ENCODE results near the gene DOCK1.
"Not testable (repeated sequence)": the region's sequence is repeated elsewhere in the genome, so short reads cannot be mapped to it uniquely, and the experiment has no call there.

The DOCK1 gene

DNA sequence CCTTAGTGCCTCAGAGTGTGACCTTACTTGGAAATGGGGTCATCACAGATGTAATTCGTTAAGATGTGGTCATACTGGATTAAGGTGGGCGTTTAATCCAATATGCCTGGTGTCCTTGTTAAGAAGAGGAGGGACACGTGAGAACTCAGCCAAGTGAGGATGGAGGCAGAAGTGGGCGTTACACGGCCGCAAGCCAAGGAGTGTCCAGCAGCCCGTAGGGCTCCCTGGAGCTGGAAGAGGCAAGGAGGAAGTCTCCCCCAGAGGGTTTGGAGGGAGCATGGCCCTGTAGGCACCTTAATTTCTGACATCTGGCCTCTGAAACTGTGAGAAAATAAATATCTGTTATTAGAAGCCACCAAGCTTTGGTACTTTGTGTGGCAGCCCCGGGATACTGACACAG, 21.3 kb downstream of the DOCK1 start:
- DNase-seq, result no peak

DNA sequence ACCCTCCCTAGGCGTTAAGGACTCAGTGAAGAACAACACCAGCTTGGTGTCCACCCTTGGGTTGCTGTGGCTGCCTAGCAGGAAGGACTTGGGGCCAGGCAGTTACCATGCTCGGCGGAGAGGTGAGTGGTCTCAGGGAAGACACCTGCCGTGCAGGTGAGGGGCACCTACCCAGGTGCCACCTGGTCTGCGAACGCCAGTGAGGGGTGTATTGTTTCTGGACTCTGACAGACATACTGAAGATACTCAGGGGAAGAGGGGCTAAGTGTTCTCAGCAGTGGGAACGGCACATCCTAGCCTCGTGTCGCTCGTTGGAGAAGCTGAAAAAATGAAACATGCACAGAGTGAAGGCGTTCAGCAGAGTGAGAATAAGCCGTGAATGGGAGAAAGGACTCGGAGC, 22.6 kb downstream of the DOCK1 start:
- no peak for DNase-seq

DNA sequence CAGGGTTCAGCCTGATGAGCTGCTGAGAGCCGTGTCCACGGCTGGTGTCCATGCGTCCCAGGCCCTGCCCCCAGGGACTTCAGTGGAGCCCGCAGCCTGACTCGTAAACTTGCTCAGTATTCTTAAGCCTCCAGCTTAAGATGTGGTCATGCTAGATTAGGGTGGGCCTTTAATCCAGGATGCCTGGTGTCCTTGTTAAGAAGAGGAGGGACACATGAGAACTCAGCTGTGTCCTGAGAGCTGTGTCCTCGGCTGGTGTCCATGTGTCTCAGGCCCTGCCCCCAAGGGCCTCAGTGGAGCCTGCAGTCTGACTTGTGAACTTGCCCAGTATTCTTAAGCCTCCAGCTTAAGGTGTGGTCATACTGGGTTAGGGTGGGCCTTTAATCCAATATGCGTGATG, 23.0 kb downstream of the DOCK1 start:
- DNase-seq, result no peak

DNA sequence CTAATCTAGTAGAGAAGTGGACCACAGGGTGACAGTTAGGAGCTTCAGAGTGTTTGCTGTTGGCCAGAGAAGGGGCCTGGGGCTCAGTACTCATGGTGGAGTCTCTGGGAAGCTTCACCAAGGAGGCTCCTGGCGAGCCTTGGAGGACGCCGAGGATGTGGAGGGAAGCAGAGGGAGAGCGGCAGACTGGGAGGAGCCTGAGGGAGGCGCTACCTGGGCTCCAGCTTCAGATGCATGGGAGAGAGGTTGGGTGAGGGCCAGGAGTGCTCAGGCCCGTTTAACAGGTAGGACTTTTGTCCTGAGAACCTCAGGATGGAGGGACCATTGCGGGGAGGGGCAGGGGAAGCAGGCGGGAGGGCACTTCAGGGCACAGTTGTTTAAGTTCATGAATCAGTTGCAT, 24.2 kb downstream of the DOCK1 start:
- no peak for DNase-seq

DNA sequence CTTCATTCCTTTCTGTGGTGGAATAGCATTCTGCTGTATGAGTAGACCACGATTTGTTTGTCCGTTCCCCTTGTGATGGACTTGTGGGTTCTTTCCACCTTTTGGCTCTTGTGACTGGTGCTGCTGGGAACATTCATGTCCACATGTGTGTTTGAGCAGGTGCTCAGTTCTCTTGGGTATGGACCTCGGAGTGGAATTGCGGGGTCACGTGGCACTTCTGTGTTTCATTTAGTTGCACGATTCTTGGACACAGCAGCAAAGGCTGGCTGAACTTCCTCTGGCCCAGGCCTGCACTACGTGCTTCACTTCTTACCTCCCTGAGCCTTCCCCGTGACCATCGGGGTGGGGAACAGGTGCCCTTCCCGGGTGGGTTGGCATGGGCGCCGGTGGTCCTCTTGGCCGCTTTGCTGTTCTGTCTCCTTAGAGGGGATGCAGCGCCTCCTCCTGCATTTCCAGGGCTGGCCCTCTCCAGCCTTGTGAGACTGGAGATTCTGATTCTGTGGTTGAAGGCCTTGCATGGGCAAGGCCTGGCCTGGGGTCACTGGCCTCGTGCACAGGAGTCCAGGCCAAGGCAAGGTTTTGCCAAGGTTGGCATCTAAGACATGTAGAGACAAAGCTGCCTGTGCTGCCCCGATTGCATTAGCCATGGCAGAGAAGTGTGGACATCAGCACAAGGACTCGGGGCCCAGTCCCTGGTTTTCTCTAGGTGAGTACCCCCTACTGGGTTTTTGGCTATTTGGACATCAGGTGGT, 25.1 kb downstream of the DOCK1 start:
- DNase-seq, result no peak

DNA sequence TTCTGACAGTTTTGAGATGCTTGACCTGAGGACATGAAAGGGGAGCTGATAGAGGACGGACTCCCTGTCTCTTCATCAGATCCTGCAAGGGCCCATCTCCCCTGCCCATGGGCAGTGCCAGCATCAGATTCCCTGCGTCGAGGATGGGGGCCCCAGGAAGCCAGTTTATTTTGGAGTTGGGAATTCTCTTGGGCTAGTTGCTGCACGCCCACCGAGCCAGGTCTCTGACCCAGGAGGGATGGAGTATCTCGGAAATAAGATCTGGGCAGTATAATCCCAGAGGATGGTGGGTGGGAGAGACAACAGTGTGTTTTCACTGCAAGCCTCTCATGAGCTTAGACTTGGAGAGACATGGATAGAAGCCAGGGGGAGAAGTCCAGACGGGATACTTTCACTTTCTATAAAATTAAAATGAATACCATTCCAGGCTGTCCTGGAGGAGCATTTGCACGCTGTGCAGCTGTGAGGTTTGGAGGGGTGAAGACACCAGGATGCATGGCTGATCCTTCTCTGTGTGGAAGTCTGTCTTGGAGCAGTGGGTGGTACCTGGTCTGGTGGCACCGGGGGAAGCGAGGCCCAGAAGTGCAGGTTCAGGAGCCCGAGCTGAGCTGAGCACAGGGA, 25.8 kb downstream of the DOCK1 start:
- DNase-seq, result no peak

DNA sequence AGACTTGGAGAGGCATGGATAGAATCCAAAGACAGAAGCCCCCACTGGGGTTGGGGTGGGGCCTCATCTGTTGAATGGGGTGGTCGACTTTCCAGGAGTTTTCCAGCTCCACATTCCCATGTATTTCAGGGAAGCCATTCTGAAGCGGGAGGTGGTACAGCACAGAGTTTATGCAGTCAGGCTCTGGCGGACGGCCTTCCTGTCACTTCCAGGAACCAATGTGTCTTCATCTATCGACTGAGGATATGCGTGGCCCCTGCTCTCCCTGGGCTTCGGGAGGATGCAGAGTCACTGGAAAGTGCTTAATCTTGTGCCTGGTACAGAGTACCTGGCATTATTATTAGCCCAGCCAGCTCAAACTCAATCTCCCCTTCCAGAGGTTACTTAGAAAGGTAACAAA, 26.3 kb downstream of the DOCK1 start:
- DNase-seq, result no peak

DNA sequence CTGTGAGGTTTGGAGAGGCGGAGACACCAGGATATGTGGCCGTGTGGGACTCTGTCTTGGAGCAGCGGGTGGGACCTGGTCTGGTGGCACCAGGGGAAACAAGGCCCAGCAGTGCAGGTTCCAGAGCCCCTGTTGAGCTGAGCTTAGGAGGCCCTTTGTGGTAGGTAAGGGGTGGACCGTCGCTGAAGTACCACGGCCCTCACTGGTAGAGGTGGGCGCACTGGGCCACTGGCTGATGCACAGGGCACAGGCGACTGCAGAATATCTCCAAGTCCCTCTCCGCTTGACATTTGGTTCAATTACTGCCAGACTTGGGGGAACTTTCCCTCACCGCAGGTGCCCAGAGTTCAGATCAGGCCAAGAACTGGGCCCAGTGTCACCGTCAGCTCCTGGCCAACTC, 27.3 kb downstream of the DOCK1 start:
- DNase-seq, result no peak

DNA sequence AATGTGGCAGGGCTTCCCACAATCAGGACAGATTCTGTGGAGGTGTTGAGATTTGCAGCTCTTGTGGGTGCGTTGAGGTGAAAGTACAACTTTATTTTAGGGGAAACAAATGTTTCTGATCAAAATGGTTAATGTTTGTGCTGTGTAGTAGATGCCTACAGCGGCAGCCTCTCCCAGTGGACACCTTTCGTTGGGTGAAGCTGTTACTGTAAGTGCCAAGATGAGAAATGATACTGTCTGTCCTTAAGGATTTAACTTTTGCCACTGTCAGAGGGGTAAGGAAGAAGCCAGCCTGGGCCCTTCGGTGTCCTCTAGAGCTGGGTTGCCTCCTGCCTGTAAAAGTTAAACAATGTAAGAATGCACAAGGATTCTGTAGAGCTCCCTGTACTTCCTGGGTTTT, 27.9 kb downstream of the DOCK1 start:
- no peak for DNase-seq

DNA sequence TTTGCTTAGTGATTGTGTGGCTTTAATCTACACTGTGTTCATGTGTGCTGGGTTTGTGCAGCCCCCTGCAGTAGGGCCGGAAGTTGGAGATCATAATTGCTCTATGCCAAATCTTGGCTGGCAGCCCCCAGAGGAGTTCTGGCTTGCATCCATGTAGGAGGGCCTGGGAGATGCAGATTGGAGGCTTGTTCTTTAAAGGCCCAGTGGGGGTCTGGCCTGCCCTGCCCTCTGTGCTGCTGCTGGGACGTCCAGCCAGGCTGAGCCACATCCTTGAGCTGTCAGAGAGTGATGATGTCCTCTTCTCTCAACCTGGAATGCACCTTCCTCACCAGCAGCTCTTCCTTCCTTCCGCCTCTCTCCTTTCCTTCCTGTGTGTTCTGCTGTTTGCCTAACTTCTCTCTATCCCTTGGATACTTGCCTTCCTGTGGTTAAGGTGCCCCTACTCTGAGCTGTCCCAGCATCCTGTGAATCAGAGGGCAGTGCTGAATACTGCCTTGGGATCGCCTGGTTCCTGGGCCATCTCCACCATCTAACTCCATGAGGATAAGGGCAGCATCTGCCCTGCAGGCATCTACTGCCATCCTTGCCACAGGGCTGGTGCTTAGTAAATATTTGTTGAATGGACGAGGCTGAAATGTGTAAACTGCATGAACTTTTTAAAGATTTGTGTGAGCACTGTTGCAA, 30.2 kb downstream of the DOCK1 start:
- no peak for DNase-seq

DNA sequence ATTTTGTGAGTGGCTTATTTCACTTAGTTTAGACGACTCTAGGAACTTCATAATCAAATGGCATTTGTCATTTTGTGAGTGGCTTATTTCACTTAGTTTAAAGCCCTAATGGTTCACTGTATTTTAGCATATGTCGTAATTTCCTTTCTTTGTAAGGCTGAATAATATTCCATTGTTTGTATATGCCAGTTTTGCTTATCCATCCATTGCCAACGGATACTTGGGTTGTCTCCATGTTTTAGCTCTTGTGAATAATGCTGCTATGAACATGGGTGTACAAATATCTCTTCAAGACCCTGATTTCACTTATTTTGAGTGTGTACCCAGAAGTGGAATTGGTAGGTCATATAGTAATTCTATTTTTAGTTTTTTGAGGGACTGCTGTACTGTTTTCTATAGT, 31.8 kb downstream of the DOCK1 start:
- no peak for DNase-seq

DNA sequence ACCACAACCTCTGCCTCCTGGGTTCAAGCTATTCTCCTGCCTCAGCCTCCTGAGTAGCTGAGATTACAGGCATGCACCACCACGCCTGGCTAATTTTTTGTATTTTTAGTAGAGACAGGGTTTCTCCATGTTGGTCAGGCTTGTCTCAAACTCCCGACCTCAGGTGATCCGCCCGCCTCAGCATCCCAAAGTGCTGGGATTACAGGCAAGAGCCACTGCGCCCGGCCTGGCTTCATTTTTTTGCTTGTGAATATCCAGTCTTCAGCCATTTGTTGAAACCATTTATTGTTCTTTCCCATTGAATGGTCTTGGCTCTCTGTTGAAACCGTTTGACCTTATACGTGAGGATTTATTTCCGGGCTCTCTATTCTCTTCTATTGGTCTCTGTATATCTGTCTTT, 32.9 kb downstream of the DOCK1 start:
- not testable (repeated sequence) for DNase-seq

DNA sequence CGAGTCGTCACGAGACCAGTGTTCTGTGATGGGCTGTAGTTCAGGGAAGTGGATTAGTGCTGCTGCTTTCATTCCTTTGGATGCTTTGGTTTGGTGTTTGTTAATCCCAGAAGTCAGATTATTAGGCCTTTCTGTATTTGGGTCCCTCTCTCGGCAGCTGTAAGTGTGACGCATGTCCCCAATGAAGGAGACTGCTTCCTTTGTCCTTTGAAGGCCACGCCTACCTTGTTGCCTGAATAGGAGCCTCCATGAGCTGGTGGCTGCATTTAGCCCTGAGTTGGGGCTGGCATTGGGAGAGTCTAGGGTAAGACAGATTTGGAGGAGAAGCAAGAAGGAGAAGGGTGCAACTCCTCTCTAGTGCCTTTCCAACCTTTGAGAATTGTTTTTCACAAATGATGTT, 34.5 kb downstream of the DOCK1 start:
- DNase-seq, result no peak

DNA sequence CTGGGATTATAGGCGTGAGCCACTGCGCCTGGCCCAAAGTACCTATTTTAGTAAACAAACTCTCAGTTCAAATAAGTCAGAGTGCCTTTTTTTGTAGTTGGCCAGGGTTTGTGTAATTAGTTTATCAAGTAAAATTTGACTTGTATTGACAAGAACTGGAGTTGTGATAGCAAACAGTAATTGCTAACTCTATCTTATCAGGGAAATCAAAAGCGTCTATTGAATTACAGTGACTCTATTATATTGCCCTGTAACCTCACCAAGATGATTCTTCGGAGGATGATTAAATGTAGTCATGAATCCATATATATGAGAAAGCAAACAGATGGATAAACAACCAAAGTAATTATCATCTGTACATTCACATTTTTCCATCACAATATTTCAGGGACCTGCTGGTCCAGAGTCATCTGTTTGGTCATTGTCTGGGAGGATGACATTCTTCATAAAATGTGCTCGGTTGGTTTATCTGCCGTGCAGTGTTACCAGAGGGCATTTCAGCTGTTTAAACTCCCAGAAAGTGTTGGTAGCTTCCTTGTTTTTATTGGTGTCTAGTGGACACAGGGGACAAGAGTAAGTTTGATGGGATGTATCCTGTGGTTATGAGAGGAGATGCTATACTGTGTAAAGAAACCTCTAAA, 35.6 kb downstream of the DOCK1 start:
- no peak for DNase-seq

DNA sequence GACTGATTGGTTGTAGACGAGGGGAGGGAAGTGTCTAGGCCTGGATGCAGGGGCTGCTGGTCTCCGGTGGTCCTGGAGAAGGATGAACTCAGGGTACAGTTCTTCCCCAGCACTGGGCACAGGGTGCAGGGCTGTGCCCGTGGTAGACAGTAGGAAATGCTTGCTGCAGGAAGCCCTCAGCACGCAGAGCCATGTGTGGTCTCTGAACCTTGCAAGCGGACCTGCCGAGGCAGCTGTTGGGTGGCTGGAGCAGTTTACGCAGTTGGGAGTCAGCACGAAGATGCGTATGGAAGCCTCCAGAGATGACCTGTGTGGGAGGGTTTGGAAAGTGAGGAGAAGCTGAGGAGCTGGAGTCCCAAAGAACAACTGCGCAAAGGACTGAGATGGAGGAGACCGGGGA, 39.0 kb downstream of the DOCK1 start:
- no peak for DNase-seq

DNA sequence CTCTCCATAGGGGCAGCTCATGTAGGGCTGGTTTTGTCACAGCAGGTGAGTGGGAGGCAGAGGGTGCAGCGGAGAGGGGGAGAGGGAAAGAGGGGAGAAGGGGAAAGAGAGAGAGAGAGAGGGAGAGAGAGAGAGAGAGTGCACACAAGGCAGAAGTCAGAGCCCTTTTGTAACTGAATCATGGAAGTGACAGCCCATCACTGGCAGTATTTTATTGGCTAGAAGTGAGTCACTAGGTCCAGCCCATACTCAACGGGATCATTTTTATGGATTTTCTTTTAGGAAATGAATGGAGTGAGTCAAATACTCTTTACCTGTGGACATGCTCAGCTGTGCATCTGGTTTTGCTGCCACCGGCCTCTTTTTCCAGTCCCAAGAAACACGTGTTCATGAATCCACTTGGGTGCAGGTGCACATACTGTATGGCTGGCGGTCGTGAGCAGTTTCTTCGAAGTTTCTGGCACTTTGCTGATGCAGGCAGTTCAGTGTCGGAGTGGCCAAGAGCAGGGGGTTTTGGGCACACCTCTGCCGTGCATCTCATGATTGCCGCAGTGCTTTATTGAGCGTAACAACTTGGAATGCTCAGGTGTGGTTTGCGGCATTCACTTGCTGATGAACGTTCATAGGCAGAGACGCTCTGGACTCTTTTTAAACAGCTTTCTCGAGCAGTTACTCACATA, 40.3 kb downstream of the DOCK1 start:
- no peak for DNase-seq

DNA sequence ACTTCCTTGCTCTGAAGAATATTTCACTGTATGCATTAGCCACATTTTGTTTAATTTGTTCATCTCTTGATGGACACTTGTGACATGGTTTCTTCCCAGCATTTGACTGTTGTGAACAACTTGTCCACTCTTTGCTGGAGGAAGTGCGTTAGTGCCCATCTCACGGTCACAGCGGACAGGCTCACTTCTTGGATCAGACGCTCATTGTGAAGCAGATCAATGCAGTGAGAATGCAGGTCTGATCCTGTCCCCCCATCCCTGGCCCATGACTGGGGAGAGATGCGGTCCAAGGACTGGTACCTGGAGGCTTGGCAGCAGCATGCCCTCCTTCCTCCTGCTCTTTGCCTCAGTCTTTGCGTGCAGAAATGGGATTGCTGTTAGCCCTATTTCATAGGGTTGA, 41.5 kb downstream of the DOCK1 start:
- DNase-seq, result no peak

DNA sequence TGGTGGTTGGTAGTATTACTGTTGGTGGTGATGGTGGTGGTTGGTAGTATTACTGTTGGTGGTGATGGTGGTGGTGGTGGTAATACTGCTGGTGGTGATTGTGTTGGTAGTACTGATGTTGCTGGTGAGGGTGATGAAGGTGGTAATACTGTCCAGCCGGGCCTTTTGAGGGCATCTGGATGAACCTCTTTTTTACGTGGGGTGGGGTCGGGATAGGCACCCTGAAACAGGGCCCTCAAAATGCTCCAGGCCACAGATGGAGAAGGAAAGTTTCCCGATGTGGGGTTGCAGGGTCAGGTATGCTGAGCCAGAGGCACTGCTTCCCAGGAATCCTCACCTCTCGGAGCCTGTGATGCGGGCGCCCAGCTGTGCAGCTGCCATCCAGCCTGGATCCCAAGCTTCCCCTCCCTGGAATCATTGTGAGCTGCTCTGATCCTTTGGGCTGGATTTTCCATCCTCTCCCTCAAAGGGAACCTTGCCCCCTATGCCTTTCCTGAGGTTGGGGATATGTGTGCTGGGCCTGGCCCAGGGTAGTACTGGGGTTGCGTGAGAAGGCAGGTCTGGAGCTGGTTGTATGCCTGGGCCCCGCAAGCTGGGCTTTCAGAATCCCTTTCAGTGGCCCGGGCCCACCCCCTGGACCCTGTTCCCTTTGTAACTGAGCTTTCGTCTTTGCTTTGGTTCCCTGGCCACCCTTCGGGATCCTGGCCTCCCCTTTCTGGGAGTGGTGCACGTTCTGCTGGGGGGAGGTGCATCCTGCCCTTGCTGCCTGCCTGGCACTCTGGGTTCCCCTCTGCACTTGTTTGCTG, 43.3 kb downstream of the DOCK1 start:
- DNase-seq, result no peak

DNA sequence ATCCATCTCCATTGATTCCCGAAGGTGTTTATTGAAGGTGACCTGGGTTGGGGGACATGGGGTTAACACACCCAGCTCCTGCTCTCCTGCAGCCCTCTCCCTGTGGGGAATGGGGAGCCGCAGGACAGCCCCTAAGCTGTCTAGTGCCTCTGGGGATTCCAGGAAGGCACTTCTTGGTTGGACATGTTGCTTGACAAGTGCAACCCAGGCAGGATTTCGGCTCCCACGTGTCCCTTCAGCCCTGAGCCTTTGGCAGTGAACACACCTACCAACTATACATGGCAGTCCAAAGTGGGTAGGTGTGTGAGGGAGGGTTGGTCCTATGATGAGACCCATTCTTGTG, 43.9 kb downstream of the DOCK1 start:
- DNase-seq, result no peak

DNA sequence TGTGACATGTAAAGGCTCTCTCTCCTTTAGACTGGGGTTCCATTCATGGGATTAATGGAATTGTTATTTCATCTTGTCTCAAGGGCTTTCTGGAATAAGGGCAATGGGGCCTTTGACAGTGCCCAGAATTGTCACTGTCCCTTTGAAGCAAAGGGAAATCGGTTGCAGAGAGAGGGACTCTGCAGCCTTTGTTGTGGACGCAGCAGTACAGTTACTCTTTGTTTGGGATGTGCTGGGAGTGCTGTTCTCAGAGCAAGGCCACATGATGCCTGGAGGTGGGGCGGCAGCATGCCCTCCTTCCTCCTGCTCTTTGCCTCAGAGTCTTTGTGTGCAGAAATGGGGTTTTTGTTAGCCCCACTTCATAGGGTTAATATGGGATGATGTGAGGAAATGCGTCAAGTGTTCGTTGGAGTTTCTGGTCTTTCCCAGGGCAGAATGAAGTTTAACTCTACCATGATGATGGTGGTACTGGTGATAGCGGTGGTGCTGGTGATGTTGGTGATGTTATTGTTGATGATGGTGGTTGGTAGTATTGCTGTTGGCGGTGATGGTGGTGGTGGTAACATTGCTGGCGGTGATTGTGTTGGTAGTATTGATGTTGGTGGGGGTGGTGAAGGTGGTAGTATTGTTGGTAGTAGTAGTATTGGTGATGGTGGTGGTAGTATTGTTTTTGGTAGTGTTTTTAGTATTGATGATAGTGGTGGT, 45.3 kb downstream of the DOCK1 start:
- DNase-seq, result no peak

DNA sequence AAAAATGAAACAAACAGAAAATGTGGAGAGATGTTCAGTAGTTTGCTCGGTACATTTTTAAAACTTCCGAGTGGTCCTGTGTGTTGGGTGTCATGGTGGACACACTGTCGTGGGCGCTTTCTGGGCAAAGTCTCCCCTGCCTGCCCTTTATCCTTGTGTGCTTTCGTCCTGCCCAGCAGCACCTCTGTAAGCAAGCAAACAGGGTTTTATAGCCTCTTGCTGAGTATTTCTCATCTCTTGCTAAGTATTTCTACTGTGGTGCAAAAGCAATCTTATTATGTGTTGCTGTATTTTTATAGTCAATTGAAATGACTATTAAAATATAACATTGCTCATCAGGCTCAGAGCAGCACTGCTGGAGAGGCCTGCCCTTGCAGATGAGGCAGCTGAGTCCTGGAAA, 48.7 kb downstream of the DOCK1 start:
- DNase-seq, result no peak

DNA sequence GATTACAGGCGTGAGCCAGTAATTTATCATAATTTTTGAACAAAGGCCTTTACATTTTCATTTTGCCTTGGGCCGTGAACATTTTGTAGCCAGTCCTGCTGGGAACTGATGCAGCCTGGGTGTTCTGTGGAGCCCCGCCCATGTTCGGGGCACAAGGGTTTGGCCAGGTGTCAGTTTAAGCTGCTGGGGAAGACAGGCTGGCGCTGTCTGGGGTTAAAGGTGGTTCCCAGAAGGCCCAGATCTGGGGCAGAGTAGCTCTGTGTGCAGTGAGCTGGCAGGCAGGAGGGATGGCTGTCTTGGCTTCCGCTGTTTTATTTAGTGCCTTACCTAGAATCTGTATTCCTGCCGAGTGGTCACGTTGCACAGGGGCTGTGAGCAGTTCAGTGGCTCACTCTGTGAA, 50.2 kb downstream of the DOCK1 start:
- DNase-seq, result no peak
